NCI-H446 (cell line): Measurements from ENCODE around the gene BOLA3.
"Not testable (repeated sequence)": the region's sequence is repeated elsewhere in the genome, so short reads cannot be mapped to it uniquely, and the experiment has no call there.

ENCODE experiments used
- DNase-seq, 2 experiments: peaks; one replicate each; lab custom pipeline; 2025; lab: John Stamatoyannopoulos, UW

BOLA3 gene

DNA sequence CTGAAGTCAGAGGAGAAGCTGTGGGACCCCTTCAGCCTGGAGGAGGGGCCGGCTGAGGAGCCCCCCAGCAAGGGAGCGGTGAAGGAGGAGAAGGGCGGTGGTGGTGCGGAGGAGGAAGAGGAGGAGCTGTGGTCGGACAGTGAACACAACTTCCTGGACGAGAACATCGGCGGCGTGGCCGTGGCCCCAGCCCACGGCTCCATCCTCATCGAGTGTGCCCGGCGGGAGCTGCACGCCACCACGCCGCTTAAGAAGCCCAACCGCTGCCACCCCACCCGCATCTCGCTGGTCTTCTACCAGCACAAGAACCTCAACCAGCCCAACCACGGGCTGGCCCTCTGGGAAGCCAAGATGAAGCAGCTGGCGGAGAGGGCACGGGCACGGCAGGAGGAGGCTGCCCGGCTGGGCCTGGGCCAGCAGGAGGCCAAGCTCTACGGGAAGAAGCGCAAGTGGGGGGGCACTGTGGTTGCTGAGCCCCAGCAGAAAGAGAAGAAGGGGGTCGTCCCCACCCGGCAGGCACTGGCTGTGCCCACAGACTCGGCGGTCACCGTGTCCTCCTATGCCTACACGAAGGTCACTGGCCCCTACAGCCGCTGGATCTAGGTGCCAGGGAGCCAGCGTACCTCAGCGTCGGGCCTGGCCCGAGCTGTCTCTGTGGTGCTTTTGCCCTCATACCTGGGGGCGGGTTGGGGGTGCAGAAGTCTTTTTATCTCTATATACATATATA is 46.0 kb downstream of the BOLA3 start:
- no peak for DNase-seq

DNA sequence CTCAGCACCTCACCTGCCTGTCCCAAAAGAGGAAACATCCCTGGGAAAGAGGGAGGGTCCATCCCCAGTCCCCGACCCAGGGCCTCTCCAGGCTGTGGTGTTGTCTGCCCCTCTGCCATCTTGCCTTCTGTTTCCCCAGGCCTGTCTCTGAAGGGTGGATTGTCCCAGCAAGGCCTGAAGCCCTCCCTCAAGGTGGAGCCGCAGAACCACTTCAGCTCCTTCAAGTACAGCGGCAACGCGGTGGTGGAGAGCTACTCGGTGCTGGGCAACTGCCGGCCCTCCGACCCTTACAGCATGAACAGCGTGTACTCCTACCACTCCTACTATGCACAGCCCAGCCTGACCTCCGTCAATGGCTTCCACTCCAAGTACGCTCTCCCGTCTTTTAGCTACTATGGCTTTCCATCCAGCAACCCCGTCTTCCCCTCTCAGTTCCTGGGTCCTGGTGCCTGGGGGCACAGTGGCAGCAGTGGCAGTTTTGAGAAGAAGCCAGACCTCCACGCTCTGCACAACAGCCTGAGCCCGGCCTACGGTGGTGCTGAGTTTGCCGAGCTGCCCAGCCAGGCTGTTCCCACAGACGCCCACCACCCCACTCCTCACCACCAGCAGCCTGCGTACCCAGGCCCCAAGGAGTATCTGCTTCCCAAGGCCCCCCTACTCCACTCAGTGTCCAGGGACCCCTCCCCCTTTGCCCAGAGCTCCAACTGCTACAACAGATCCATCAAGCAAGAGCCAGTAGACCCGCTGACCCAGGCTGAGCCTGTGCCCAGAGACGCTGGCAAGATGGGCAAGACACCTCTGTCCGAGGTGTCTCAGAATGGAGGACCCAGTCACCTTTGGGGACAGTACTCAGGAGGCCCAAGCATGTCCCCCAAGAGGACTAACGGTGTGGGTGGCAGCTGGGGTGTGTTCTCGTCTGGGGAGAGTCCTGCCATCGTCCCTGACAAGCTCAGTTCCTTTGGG is 47.2 kb downstream of the BOLA3 start:
- no peak for DNase-seq

DNA sequence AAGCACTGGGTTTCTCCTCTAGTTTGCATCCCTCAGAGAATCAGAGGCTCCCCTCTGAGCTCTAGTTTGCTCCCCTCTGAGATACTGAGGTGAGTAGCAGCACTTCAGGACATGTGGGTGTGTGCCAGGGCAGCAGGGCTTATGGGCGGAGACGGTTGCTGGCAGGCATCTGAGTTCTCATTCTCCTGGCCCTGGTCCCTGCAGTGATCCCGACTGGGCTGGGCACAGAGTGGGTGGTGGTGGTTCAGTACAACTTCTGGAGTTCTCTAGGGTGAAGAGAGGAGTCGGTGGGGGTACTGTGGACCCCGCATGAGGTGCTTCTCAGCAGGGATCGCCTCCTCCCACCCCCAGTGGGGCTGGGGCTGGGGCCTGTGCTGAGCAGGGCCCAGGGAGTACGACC is 47.9 kb downstream of the BOLA3 start:
- no peak for DNase-seq

DNA sequence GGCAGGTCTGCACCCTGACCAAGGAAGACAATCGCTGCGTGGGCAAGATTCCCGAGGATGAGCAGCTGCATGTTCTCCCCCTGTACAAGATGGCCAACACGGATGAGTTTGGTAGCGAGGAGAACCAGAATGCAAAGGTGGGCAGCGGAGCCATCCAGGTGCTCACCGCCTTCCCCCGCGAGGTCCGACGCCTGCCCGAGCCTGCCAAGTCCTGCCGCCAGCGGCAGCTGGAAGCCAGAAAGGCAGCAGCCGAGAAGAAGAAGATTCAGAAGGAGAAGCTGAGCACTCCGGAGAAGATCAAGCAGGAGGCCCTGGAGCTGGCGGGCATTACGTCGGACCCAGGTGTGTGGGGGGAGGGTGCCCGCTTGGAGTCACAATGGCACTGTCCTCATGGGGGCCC is 48.4 kb downstream of the BOLA3 start:
- DNase-seq: no peak

DNA sequence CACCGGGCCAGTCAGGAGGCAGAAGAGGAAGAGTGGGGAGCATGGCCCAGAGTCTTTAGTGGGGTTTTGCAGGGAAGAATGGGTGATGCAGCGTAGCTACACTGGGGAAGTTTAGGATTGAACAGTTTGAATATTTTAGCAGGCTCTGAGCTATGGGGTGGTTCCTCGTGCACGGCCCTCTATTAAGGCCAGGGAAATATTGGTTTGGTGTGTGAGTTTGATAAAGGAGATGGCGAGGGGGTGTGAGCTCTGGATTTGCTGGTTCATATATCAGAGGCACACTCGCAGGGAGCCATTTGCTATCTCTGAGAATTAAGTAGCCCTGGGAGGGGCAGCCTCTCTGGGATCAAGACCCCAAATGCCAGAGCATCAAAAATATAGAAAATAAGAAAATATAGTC is 50.1 kb downstream of the BOLA3 start:
- no peak for DNase-seq

DNA sequence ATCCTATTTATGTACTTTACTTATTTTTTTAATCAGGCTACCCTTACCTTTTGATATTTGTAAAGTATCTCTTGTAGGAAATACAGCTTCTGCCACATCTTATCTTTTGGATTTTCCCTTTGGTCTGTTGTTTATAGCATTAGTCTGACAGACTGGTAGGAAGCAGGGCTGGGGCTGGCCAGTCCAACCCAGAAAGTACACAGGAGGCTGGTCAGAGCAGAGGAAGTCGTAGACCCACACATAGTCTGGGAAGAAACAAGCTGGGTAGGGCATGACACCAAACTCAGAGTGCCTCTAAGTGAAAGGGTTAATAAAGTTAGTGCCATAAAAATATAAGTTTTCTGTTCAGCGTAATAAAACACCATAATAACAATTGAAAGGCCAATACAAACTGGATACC is 51.7 kb downstream of the BOLA3 start:
- DNase-seq: no peak

DNA sequence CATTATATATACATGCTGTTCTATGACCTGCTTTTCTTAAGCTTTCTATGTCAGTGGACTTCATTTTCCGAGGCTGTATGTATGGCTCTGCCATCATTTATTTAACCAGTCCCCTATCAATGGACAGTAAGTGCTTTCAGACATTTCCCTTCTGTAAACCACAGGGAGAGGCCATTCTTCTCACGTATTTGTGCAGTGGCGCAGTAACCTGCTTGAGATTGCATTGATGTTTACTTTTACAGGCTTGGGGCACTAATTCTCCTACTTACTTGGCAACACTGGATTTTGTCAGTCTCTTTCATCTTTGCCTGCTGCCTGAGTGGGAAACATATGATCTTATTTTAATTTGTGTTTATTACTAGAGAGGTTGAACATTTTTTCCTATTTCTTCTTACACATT is 52.1 kb downstream of the BOLA3 start:
- no peak for DNase-seq

DNA sequence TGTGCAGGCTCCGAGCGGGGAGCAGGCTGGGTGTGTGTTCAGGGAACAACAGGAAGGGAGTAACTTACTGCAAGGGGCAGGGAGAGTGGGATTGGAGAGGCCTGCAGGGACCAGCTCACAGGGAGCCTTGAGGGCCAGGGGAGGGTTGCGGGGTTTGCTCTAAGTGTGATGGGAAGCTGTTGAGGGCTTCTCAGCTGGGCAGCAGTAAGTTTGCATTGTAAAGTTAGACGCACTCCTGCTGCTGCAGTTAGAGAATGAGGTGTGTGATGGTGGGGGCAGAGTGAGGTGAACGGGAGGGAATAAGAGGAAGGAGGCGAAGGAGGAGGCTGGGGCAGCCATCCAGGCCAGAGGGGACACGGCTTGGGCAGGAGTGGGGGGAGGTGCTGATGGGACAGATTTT is 53.4 kb downstream of the BOLA3 start:
- no peak for DNase-seq

DNA sequence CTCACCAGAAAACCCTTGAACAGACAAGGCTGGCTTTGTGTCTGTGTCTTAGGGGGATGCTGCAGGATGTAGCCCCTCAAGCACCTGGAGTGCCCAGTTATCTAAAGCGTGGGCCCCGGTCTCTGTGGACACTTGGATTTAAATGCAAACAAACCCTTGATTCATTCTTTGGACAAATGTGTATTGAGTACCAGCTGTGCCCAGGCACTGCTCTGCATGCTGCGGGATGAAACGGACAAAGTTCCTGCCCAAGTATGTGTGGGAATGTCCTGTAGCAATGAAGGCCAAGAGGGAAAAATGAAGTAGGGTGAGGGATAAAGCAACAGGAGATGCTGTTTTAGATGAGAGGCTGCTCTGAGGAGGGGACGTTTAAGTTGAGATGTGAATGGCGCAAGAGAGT is 53.9 kb downstream of the BOLA3 start:
- DNase-seq: no peak

DNA sequence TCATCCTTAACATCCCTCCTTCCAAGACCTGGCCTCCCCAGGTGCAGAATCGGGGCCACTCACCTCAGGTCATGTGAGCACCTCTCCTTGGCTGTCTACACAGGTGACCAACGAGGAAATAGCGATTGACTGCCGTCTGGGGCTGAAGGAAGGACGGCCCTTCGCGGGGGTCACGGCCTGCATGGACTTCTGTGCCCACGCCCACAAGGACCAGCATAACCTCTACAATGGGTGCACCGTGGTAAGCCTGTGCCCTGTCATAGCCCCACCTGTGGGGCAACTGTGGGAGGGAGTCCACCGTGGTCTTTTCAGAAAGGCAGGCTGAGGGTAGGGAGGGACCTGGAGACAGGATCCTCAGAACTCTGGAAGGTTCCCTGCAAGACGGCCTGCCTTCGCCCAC is 54.3 kb downstream of the BOLA3 start:
- no peak for DNase-seq

DNA sequence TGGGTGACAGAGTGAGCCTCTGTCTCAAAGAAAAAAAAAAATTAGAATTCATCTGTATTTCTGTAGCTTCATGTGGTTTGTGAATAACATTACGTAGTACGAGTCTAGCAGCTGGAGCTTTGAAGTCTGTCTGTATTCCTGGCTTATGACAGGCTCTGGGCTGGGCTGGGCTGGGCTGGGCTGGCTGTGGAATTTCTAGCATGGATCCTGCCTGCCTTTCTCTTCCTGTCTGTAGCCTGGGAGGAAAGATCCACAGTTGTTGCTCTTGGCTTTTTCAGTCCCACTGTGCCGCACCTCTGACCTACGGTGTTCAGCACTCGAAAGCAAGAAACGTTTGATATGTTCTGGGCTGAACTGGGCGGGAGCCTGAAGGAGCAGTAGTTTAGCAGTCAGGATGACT is 55.4 kb downstream of the BOLA3 start:
- no peak for DNase-seq

DNA sequence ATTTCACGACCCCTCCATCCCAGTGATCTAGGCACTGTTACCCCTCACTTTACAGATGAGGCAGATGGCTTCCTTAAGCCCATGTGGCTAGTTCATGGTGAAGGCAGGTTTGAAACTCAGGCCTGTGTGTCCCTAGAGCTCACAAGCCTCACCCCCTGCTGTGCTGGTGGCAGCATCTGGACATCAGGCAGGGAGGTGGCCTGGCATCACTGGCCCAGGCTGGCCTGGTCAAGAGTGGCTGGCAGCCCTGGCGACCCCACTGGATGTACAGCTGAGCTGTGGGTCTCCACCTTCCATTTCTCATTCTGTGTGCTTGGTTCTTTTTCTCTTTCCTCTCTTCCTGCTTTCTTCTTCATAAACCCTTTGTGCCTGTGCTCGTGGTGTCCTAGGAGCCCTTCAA is 56.3 kb downstream of the BOLA3 start:
- DNase-seq: no peak

DNA sequence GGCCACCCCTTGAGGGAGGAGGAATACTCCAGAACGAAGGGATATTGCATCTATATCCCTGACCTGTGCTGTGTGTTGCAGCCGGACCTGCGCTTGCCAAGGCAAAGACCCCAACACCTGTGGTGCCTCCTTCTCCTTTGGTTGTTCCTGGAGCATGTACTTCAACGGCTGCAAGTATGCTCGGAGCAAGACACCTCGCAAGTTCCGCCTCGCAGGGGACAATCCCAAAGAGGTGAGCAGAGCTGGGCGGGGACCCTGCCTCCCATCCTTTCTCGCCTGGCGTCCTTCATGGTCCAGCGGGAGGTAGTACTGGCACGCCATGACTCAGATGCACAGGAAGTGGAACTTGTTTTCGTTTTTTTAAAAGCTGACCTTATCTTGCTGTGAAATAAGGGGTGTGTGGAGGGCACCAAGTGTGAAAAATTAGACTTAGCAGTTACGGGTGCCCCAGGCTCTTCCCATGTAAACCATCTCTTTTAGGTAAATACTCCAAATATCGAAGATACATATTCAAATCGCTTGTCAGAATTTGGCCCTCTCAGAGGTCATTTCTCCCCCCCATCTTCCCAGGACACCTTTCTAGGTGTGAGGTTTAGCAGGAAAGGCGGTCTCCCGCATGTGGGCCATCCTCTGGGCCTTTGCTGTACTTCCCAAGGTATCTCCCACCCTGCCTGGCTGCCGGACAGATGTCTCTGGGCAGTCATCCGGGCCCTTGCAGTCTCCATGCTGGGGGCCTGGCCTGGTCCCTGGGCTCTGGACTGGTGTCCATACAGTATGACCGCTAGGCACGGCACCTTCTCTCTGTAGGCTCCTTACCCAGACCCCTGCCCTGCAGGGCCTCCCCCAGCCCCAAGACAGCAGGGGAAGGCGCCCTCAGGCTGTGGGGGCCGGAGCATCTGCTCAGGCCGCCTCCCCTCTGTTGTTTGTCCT is 57.6 kb downstream of the BOLA3 start:
- no peak for DNase-seq

DNA sequence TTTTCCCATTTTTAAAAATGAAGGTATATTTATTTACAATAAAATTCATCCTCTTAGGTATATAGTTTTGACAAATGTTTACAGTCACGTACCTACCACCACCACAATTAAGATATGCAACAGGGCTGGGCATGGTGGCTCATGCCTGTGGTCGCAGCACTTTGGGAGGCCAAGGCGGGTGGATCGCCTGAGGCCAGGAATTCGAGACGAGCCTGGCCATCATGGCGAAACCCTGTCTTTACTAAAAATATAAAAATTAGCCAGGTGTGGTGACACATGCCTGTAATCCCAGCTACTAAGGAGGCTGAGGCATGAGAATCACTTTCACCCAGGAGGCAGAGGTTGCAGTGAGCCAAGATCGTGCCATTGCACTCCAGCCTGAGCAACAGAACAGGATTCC is 59.0 kb downstream of the BOLA3 start:
- DNase-seq: not testable (repeated sequence)

DNA sequence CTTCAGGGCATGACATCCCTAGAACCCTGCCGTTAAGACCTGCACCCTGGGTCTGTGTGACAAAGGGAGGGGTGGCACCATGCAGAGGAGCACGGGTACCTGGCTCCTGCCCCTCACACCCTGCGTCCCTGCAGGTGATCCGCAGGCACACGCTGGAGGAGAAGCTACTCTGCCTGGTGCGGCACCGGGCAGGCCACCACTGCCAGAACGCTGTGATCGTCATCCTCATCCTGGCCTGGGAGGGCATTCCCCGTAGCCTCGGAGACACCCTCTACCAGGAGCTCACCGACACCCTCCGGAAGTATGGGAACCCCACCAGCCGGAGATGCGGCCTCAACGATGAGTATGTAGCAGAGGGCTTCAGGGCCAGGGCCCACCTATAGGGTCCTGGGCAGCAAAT is 60.0 kb downstream of the BOLA3 start:
- DNase-seq: no peak

DNA sequence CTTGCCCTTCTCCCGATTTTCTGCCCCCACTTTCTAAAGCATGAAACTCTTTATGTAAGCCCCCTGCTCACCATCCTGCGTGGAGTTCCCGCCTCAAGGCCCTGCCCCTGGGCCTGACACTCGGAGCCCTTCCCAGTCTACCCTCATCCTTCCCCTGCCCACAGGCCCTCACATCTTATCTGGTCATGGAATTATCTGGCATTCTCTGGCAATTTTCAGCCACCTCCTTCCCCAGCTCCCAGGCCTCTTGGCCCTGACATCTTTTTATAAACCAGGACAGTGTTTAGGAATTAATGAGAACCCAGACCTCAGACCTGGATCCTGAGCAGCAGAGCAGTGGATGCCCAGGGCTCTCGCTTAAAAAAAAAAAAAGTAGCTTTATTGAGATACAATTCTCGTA is 61.7 kb downstream of the BOLA3 start:
- no peak for DNase-seq
